KMS-11 (cell line): Measurements from ENCODE around the gene LSM14B.

Experiments
- H2AFZ ChIP-seq: fragments of 200-600 bp; sonication (generic); 2 replicates; pipeline ENCODE4 v1.6.1; 2016; ENCODE audit warnings: antibody characterized with exemption, mixed run types, low read depth
- H3K27ac ChIP-seq: fragments of 200-600 bp; sonication (generic); 2 replicates; pipeline ENCODE4 v1.6.1; 2016; ENCODE audit warnings: mild to moderate bottlenecking, mixed run types
- H3K27me3 ChIP-seq: fragments of 200-600 bp; sonication (generic); 2 replicates; pipeline ENCODE4 v1.6.1; 2017; ENCODE audit warnings: mild to moderate bottlenecking, low read depth, mixed run types, moderate library complexity; ENCODE audit not compliant: insufficient read depth
- H3K36me3 ChIP-seq: fragments of 200-600 bp; sonication (generic); 2 replicates; pipeline ENCODE4 v1.6.1; 2017; ENCODE audit warnings: mild to moderate bottlenecking, mixed run types; ENCODE audit not compliant: insufficient read depth
- H3K4me1 ChIP-seq: fragments of 200-600 bp; sonication (generic); 2 replicates; pipeline ENCODE4 v1.6.1; 2016; ENCODE audit warnings: mild to moderate bottlenecking, low read depth, mixed run types; ENCODE audit not compliant: poor library complexity, severe bottlenecking
- H3K4me2 ChIP-seq: fragments of 200-600 bp; sonication (generic); 2 replicates; pipeline ENCODE4 v1.7.0; 2016; ENCODE audit warnings: mild to moderate bottlenecking, mixed run types
- H3K4me3 ChIP-seq: fragments of 200-600 bp; sonication (generic); IDR thresholded peaks from 2 replicates; pipeline ENCODE4 v1.6.1; 2017; ENCODE audit warnings: low read depth, low read length, mixed read lengths; ENCODE audit not compliant: insufficient read depth
- H3K79me2 ChIP-seq: fragments of 200-600 bp; sonication (generic); 2 replicates; pipeline ENCODE4 v1.6.1; 2016; ENCODE audit warnings: low read depth, mixed run types; ENCODE audit not compliant: insufficient read depth
- H3K9ac ChIP-seq: fragments of 200-600 bp; sonication (generic); 2 replicates; pipeline ENCODE4 v1.6.1; 2016; ENCODE audit warnings: mild to moderate bottlenecking, mixed run types
- H4K20me1 ChIP-seq: fragments of 200-600 bp; sonication (generic); 2 replicates; pipeline ENCODE4 v1.6.1; 2016; ENCODE audit warnings: mild to moderate bottlenecking, mixed run types; ENCODE audit not compliant: insufficient read depth
- CTCF ChIP-seq: fragments of 200-600 bp; sonication (generic); conservative IDR thresholded peaks from 2 replicates; pipeline ENCODE4 v1.6.1; 2017; ENCODE audit warnings: low read depth, mild to moderate bottlenecking, antibody characterized with exemption, low read length, moderate library complexity, mixed read lengths

LSM14B gene

GRCh38 chr20:62158088-62158400 is 35.8 kb downstream of the LSM14B start:
- H3K27me3 ChIP-seq = no peaks in the 10 kb centered on the region
- no peak overlapping the region for H3K9ac ChIP-seq
- H2AFZ ChIP-seq = no peak overlapping the region
- H3K4me1 ChIP-seq = no peaks in the 10 kb centered on the region
- TF ChIP-seq CTCF = no peak
- peaks cover 9% of the 10 kb centered on the region; the same call in 1 of the 2 replicates for H3K79me2 ChIP-seq
- H3K4me2 ChIP-seq = no peak overlapping the region
- no peaks in the 10 kb centered on the region for H4K20me1 ChIP-seq
- no peaks in the 10 kb centered on the region for H3K36me3 ChIP-seq
- H3K27ac ChIP-seq = no peak overlapping the region
- H3K4me3 ChIP-seq = no peak overlapping the region

- Histone ChIP-seq H2AFZ (no peak overlapping the region), H3K4me1 (no peaks in the 10 kb centered on the region), H3K9ac (no peak overlapping the region), H4K20me1 (no peaks in the 10 kb centered on the region), H3K36me3 (no peaks in the 10 kb centered on the region), H3K4me3 (no peak overlapping the region), H3K4me2 (no peak overlapping the region), H3K27me3 (no peaks in the 10 kb centered on the region), H3K79me2 (peaks cover 9% of the 10 kb centered on the region; the same call in 1 of the 2 replicates), H3K27ac (no peak overlapping the region)
- no peak for TF ChIP-seq CTCF
Observed at GRCh38 chr20:62158541-62158940, 36.3 kb downstream of the LSM14B start.

GRCh38 chr20:62159052-62159451 is 36.8 kb downstream of the LSM14B start:
- no peaks in the 10 kb centered on the region for H3K4me1 ChIP-seq
- no peak overlapping the region for H3K4me2 ChIP-seq
- no peak overlapping the region for H3K27ac ChIP-seq
- H3K36me3 ChIP-seq = no peaks in the 10 kb centered on the region
- TF ChIP-seq CTCF = no peak
- no peak overlapping the region for H2AFZ ChIP-seq
- no peaks in the 10 kb centered on the region for H4K20me1 ChIP-seq
- no peak overlapping the region for H3K9ac ChIP-seq
- no peaks in the 10 kb centered on the region for H3K27me3 ChIP-seq
- H3K4me3 ChIP-seq = no peak overlapping the region
- H3K79me2 ChIP-seq = peaks cover 9% of the 10 kb centered on the region; the same call in 1 of the 2 replicates

GRCh38 chr20:62159839-62160238 is 37.6 kb downstream of the LSM14B start:
- Histone ChIP-seq H4K20me1 (no peaks in the 10 kb centered on the region), H3K4me2 (no peak overlapping the region), H3K36me3 (no peaks in the 10 kb centered on the region), H3K79me2 (peaks cover under 1% of the 10 kb centered on the region; the same call in 1 of the 2 replicates), H3K27ac (no peak overlapping the region), H3K9ac (no peak overlapping the region), H3K4me3 (no peak overlapping the region), H3K4me1 (no peaks in the 10 kb centered on the region), H2AFZ (no peak overlapping the region), H3K27me3 (no peaks in the 10 kb centered on the region)
- TF ChIP-seq CTCF = no peak

- Histone ChIP-seq H4K20me1 (no peaks in the 10 kb centered on the region), H3K4me1 (no peaks in the 10 kb centered on the region), H3K9ac (no peak overlapping the region), H3K36me3 (no peaks in the 10 kb centered on the region), H3K4me2 (no peak overlapping the region), H3K27ac (no peak overlapping the region), H2AFZ (no peak overlapping the region), H3K27me3 (no peaks in the 10 kb centered on the region), H3K79me2 (no peaks in the 10 kb centered on the region; the same call in 1 of the 2 replicates), H3K4me3 (no peak overlapping the region)
- TF ChIP-seq CTCF = no peak
Observed at GRCh38 chr20:62160253-62160652, 38.0 kb downstream of the LSM14B start.
